ENCODE results near the gene NME8.

The NME8 gene

GRCh38 chr7:37924491-37925041 is 76.2 kb downstream of the NME8 start:
- no peak for TF ChIP-seq ZFX (IDR thresholded peaks at IDR 0.05; ENCODE audit: borderline replicate concordance)
- TF ChIP-seq, protein P1, sequence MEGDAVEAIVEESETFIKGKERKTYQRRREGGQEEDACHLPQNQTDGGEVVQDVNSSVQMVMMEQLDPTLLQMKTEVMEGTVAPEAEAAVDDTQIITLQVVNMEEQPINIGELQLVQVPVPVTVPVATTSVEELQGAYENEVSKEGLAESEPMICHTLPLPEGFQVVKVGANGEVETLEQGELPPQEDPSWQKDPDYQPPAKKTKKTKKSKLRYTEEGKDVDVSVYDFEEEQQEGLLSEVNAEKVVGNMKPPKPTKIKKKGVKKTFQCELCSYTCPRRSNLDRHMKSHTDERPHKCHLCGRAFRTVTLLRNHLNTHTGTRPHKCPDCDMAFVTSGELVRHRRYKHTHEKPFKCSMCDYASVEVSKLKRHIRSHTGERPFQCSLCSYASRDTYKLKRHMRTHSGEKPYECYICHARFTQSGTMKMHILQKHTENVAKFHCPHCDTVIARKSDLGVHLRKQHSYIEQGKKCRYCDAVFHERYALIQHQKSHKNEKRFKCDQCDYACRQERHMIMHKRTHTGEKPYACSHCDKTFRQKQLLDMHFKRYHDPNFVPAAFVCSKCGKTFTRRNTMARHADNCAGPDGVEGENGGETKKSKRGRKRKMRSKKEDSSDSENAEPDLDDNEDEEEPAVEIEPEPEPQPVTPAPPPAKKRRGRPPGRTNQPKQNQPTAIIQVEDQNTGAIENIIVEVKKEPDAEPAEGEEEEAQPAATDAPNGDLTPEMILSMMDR (IDR thresholded peaks at IDR 0.05), result no peak
- H3K27ac ChIP-seq, result no peak overlapping the region

DNA sequence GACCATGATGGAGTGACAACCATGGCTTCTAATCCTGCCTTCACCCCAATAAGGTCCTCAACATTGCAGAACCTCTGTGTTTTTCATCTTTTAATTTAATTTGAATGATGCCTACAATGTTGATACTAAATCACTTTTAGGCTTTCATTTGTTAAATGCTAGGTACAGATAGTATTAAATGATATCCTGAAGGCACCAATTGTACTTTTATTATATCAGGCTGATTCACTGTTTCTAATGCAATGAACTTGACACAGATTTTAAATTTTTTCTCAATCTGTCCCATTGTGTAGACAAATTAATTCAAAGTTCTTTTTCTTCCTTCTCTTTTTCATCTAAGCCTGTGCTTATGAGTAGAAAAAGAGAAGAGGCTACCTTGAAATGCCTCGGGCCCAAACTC is 77.2 kb downstream of the NME8 start:
- no peak for TF ChIP-seq ZFX (IDR thresholded peaks at IDR 0.05; ENCODE audit: borderline replicate concordance)
- TF ChIP-seq, protein P1 (IDR thresholded peaks at IDR 0.05), result no peak
- H3K27ac ChIP-seq, result no peak overlapping the region

DNA sequence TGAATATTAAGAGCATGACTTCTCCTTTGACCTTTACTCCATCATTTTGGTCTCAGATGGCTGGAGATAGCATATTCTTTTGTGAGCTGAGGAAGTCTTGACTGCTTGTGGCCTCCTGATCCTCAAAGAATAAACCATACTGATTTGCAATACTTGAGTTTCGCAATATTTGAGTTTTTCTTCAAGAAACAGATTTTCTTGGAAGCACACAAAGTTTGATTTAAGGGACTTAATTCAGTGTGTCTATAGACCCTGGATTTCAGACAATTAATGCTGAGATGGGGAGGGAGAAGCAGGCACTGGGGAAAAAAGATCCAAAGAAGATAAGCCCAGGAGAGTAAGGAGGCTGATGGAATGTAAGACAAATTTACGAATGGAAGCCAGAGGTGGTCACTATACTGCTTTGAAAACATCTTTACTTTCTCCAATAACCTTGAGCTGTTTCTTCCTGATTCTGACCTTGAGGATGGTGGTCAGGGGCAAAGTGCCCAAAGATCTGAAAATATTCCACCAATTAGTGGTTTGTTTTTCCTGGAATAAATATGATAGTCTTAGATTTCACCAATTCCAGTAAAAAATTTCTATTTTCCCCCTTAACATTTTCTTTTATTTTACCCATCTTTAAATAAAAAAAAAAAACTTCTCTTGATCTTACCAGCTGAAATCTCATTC is 79.5 kb downstream of the NME8 start:
- no peak overlapping the region for H3K27ac ChIP-seq
- TF ChIP-seq, protein P1 (IDR thresholded peaks at IDR 0.05), result no peak
- TF ChIP-seq ZFX (IDR thresholded peaks at IDR 0.05; ENCODE audit: borderline replicate concordance), result no peak

- no peak overlapping the region for H3K27ac ChIP-seq
- no peak for TF ChIP-seq ZFX (IDR thresholded peaks at IDR 0.05; ENCODE audit: borderline replicate concordance)
- TF ChIP-seq, protein P1 (IDR thresholded peaks at IDR 0.05), result no peak
Observed at GRCh38 chr7:37928878-37929277, 80.5 kb downstream of the NME8 start.

DNA sequence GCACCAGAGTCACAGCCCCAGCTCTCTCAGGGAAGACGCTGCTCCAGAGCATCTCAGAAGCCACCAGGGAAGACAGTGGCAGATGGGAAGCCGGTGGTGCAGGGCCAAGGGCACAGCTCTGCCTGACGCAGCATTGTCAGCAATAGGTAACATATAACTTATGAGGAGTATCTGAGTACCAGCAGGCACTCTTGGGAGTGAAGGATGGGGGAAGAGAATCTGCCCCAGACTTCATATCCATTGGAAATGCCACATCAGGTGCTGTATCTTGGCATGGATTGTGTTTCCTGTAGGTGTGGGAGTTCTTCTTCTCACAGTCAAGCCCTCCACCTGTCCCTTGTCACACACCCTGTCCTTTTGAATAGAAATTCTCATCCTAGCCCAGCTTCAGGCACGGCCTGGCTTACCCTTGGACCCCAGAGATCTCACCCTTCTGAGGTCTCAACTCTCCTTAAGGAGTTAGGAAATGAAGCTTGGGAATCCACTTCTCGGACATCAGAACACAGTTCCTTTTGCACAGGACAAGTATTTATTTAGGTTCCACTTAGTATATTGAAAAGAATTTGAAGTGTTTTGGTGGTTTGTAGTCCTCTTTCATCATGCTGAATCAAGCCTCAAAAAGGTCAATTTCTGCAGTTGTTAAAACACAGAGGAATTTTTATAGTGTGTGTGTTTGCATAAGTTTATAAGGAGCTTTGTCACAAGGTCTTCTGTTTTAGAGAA is 82.0 kb downstream of the NME8 start:
- no peak overlapping the region for H3K27ac ChIP-seq
- TF ChIP-seq, protein P1 (IDR thresholded peaks at IDR 0.05), result no peak
- no peak for TF ChIP-seq ZFX (IDR thresholded peaks at IDR 0.05; ENCODE audit: borderline replicate concordance)

- no peak overlapping the region for H3K27ac ChIP-seq
- TF ChIP-seq, protein P1 (IDR thresholded peaks at IDR 0.05), result no peak
- no peak for TF ChIP-seq ZFX (IDR thresholded peaks at IDR 0.05; ENCODE audit: borderline replicate concordance)
Observed at GRCh38 chr7:37932543-37932942, 84.1 kb downstream of the NME8 start.
